K562 (cell line): ENCODE data around the gene HSD17B12. TPM values are rescaled to one million over a fixed set of nuclear protein-coding genes. Genes with fewer than 3 reads are reported as not detected.

Source experiments
- FOXP1 ChIP-seq: sonication (generic); formaldehyde crosslinking; IDR thresholded peaks from 2 replicates; pipeline ENCODE4 v1.8.0; 2022; ENCODE audit warnings: mild to moderate bottlenecking, missing genetic modification reagents
- HDAC1 ChIP-seq, 2 experiments: fragments of 450-650 bp; IDR thresholded peaks; 2 replicates each; pipeline ENCODE4 v1.6.1; 2016 to 2017; ENCODE audit warnings: inconsistent platforms in 1 of 2, mild to moderate bottlenecking in 1 of 2, moderate library complexity in 1 of 2
- HMG20B ChIP-seq: fragments of 250-450 bp; sonication (Bioruptor Pico); IDR thresholded peaks from 2 replicates; pipeline ENCODE4 v1.5.0; 2021; ENCODE audit warnings: mild to moderate bottlenecking
- NR2C2 ChIP-seq, 2 experiments: fragments of 200-800 bp in 1 of 2; sonication (Bioruptor generic) in 1 of 2; sonication (generic) in 1 of 2; formaldehyde crosslinking in 1 of 2; IDR thresholded peaks; 2 replicates each; pipeline versions ENCODE4 v1.6.1 to v1.8.0; 2016 to 2022; ENCODE audit warnings: mild to moderate bottlenecking in 1 of 2, missing compliant biosample characterization in 1 of 2, missing genetic modification characterization in 1 of 2, missing genetic modification reagents in 1 of 2
- SP2 ChIP-seq: IDR thresholded peaks from 2 replicates; pipeline ENCODE4 v1.6.1; 2011; ENCODE audit warnings: mild to moderate bottlenecking, low read depth, low read length, moderate library complexity; ENCODE audit not compliant: poor library complexity, severe bottlenecking; ENCODE audit errors: extremely low read depth
- ZNF311 ChIP-seq: fragments of 250-450 bp; sonication (Bioruptor Pico); IDR thresholded peaks from 2 replicates; pipeline ENCODE4 v1.4.0; 2020; ENCODE audit warnings: mild to moderate bottlenecking, moderate library complexity
- ZNF780A ChIP-seq: fragments of 250-450 bp; sonication (Bioruptor Pico); IDR thresholded peaks from 2 replicates; pipeline ENCODE4 v1.5.0; 2021; ENCODE audit warnings: mild to moderate bottlenecking
- polyA plus RNA-seq, 8 experiments: library from polyadenylated mRNA; depleted of rRNA in 4 of 8; stranded (reverse) in 5 of 8; unstranded in 3 of 8; fragments of >200 nt; fragmentation: Nextera tagmentation in 2 of 8; fragmentation: Illumina TruSeq in 1 of 8; extraction: Ambion mirVana in 2 of 8; extraction: Trizol in 1 of 8; gene quantifications; 2 replicates each; pipeline versions ENCODE4 v1.2.1 to v1.2.3, GENCODE V29; 2011 to 2014; ENCODE audit warnings: inconsistent platforms in 1 of 8, missing spikeins in 1 of 8
- total RNA-seq, 7 experiments: library from RNA; depleted of rRNA in 6 of 7; stranded (reverse); fragments of >200 nt in 6 of 7; fragmentation: Illumina TruSeq in 2 of 7; extraction: Trizol in 2 of 7; gene quantifications; 2 replicates each; pipeline versions ENCODE4 v1.2.1 to v1.2.3, GENCODE V29; 2011 to 2021; ENCODE audit warnings: low replicate concordance in 1 of 7
- TF ChIP-seq, protein P1 (sequence below): fragments of 200-600 bp; sonication (generic); IDR thresholded peaks from one replicate; pipeline ENCODE4 v1.6.1; 2012; ENCODE audit warnings: mild to moderate bottlenecking, low read depth, low read length, inconsistent platforms

The HSD17B12 gene
- total and polyA plus RNA-seq, 9 of the 15 experiments (the other 6 are each of a cell fraction or from before 2014, with no cell fraction given): 9.1 to 34.5 (median 23.3) TPM

DNA sequence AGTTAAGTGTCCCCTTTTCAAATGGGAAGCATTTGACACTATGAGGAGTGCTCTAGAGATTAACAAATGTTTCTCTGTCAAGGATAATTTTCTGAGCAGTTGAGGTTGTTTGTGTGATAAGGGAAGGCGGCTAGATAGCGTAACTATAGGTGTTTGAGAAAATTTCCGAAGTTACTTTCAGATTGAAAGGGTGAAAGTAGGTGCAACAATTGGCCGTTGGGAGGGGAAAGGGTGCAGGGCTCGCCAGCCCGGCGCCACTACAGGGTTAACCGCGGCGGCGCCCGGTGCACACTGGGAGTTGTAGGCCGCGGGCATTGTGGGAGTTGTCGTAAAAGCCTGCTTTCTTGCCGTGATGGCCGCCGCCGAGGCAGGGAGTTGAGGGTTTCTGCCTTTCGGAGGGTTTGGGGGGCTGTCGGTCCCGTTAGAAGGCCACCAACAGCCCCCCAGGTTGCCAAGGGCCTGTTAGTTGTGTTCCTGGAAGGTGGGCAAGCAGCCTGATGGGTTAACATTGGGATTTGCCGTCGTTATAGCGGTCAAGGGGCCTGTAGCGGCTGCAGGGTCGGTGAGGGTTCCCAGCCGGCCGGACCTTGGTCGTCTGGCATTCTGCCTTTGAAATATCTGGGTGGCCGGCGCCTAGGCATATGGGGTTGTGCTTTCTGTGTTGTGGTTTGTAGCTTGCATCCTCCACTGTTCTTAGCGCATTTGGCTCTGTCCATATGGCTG is 36.5 kb upstream of the HSD17B12 start (continued):
- TF ChIP-seq, protein P1, sequence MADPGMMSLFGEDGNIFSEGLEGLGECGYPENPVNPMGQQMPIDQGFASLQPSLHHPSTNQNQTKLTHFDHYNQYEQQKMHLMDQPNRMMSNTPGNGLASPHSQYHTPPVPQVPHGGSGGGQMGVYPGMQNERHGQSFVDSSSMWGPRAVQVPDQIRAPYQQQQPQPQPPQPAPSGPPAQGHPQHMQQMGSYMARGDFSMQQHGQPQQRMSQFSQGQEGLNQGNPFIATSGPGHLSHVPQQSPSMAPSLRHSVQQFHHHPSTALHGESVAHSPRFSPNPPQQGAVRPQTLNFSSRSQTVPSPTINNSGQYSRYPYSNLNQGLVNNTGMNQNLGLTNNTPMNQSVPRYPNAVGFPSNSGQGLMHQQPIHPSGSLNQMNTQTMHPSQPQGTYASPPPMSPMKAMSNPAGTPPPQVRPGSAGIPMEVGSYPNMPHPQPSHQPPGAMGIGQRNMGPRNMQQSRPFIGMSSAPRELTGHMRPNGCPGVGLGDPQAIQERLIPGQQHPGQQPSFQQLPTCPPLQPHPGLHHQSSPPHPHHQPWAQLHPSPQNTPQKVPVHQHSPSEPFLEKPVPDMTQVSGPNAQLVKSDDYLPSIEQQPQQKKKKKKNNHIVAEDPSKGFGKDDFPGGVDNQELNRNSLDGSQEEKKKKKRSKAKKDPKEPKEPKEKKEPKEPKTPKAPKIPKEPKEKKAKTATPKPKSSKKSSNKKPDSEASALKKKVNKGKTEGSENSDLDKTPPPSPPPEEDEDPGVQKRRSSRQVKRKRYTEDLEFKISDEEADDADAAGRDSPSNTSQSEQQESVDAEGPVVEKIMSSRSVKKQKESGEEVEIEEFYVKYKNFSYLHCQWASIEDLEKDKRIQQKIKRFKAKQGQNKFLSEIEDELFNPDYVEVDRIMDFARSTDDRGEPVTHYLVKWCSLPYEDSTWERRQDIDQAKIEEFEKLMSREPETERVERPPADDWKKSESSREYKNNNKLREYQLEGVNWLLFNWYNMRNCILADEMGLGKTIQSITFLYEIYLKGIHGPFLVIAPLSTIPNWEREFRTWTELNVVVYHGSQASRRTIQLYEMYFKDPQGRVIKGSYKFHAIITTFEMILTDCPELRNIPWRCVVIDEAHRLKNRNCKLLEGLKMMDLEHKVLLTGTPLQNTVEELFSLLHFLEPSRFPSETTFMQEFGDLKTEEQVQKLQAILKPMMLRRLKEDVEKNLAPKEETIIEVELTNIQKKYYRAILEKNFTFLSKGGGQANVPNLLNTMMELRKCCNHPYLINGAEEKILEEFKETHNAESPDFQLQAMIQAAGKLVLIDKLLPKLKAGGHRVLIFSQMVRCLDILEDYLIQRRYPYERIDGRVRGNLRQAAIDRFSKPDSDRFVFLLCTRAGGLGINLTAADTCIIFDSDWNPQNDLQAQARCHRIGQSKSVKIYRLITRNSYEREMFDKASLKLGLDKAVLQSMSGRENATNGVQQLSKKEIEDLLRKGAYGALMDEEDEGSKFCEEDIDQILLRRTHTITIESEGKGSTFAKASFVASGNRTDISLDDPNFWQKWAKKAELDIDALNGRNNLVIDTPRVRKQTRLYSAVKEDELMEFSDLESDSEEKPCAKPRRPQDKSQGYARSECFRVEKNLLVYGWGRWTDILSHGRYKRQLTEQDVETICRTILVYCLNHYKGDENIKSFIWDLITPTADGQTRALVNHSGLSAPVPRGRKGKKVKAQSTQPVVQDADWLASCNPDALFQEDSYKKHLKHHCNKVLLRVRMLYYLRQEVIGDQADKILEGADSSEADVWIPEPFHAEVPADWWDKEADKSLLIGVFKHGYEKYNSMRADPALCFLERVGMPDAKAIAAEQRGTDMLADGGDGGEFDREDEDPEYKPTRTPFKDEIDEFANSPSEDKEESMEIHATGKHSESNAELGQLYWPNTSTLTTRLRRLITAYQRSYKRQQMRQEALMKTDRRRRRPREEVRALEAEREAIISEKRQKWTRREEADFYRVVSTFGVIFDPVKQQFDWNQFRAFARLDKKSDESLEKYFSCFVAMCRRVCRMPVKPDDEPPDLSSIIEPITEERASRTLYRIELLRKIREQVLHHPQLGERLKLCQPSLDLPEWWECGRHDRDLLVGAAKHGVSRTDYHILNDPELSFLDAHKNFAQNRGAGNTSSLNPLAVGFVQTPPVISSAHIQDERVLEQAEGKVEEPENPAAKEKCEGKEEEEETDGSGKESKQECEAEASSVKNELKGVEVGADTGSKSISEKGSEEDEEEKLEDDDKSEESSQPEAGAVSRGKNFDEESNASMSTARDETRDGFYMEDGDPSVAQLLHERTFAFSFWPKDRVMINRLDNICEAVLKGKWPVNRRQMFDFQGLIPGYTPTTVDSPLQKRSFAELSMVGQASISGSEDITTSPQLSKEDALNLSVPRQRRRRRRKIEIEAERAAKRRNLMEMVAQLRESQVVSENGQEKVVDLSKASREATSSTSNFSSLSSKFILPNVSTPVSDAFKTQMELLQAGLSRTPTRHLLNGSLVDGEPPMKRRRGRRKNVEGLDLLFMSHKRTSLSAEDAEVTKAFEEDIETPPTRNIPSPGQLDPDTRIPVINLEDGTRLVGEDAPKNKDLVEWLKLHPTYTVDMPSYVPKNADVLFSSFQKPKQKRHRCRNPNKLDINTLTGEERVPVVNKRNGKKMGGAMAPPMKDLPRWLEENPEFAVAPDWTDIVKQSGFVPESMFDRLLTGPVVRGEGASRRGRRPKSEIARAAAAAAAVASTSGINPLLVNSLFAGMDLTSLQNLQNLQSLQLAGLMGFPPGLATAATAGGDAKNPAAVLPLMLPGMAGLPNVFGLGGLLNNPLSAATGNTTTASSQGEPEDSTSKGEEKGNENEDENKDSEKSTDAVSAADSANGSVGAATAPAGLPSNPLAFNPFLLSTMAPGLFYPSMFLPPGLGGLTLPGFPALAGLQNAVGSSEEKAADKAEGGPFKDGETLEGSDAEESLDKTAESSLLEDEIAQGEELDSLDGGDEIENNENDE: no peak
- no peak for TF ChIP-seq ZNF780A (CRISPR knock-in tag)
- no peak for TF ChIP-seq SP2
- TF ChIP-seq HMG20B (CRISPR knock-in tag): no peak
- no peak for TF ChIP-seq ZNF311
- TF ChIP-seq NR2C2 (CRISPR knock-in tag; IDR thresholded peaks at IDR 0.05): peak; percentile 70; the same call in 1 of the 2 replicates
- TF ChIP-seq NR2C2 (tag; IDR thresholded peaks at IDR 0.05): peak; percentile 83
- 0 out of 4 replicates have a peak, but pooled peaks of 1 of the 2 experiments have one; percentile 24 for TF ChIP-seq HDAC1 (IDR thresholded peaks at IDR 0.05)
- TF ChIP-seq FOXP1 (CRISPR knock-in tag): no peak
